GM18861 (cell line): ENCODE measurements around the gene RWDD4.

Source experiments
- ATAC-seq: cut with Tn5 transposase; IDR thresholded peaks from one replicate; pipeline ENCODE4 v1.9.1; 2021; ENCODE audit not compliant: unreplicated experiment

RWDD4 gene

GRCh38 chr4:183601381-183601780, 57.6 kb downstream of the RWDD4 start:
- no peak for ATAC-seq

- ATAC-seq: no peak
Measured at GRCh38 chr4:183600189-183600685, 58.7 kb downstream of the RWDD4 start.

- peak; percentile 82 for ATAC-seq
Measured at GRCh38 chr4:183599690-183600089, 59.3 kb downstream of the RWDD4 start.

GRCh38 chr4:183599284-183599683, 59.7 kb downstream of the RWDD4 start:
- ATAC-seq: peak; percentile 20

- ATAC-seq: no peak
Measured at GRCh38 chr4:183596067-183596757, 62.8 kb downstream of the RWDD4 start.

- ATAC-seq: no peak
Measured at GRCh38 chr4:183594823-183595222, 64.2 kb downstream of the RWDD4 start.

GRCh38 chr4:183591301-183591700, 67.7 kb downstream of the RWDD4 start:
- no peak for ATAC-seq
